GM23248 (cell line): ENCODE results near the gene MYLK.

Source experiments
- EZH2 ChIP-seq: fragments of 200-600 bp; sonication (generic); IDR thresholded peaks from 2 replicates; pipeline ENCODE4 v1.6.1; 2018; ENCODE audit warnings: antibody characterized with exemption, mild to moderate bottlenecking; ENCODE audit not compliant: insufficient read depth, poor library complexity, severe bottlenecking
- EZH2phosphoT487 ChIP-seq: fragments of 200-600 bp; sonication (generic); IDR thresholded peaks from 2 replicates; pipeline ENCODE4 v1.6.1; 2018; ENCODE audit warnings: antibody characterized with exemption, moderate library complexity, mild to moderate bottlenecking, low read depth; ENCODE audit not compliant: insufficient read depth

- TF ChIP-seq EZH2 = no peak
- TF ChIP-seq EZH2phosphoT487 = no peak
These were observed 36.7 kb upstream of the MYLK start for GRCh38 chr3:123920868-123921267.
